PC-9 (cell line): ENCODE data around the gene ZNF134. TPM values are rescaled to one million over a fixed set of nuclear protein-coding genes. Genes with fewer than 3 reads are reported as not detected.

Experiments
- Bru-seq: library from RNA; stranded (reverse); fragments of 400-500 nt; gene quantifications from one replicate; lab custom pipeline; 2021; lab: Mats Ljungman, UMichigan
- BruChase-seq, 2 experiments: library from RNA; stranded (reverse); fragments of 400-500 nt; gene quantifications; one replicate each; lab custom pipeline; 2021; lab: Mats Ljungman, UMichigan
- BruUV-seq: library from RNA; stranded (reverse); fragments of 400-500 nt; replicated peaks from 2 replicates; lab custom pipeline; 2021; lab: Mats Ljungman, UMichigan
- CTCF ChIA-PET: fragments of 300-600 bp; sonication (Branson Sonifier 250); formaldehyde crosslinking; loops from one replicate; lab custom pipeline; 2022; ENCODE audit warnings: antibody characterized with exemption; lab: Charles Lee
- POLR2A ChIA-PET: fragments of 300-600 bp; sonication (Branson Sonifier 250); formaldehyde crosslinking; loops from one replicate; lab custom pipeline; 2022; ENCODE audit warnings: antibody characterized with exemption; ENCODE audit not compliant: unreplicated experiment; lab: Charles Lee
- DNase-seq, 2 experiments: peaks; one replicate each; pipeline versions ENCODE4 v3.0.0 to v3.0.0-alpha.2; 2015 to 2022; ENCODE audit warnings: mixed read lengths in 1 of 2
- H2AFZ ChIP-seq: fragments of 200-600 bp; sonication (generic); 2 replicates; pipeline ENCODE4 v1.8.1; 2017; ENCODE audit warnings: antibody characterized with exemption
- H3F3A ChIP-seq: fragments of 200-600 bp; sonication (generic); 2 replicates; pipeline ENCODE4 v1.8.1; 2017; ENCODE audit warnings: antibody characterized with exemption, mild to moderate bottlenecking, low read depth; ENCODE audit not compliant: insufficient read depth
- H3K27ac ChIP-seq: fragments of 200-600 bp; sonication (generic); 2 replicates; pipeline ENCODE4 v1.6.1; 2016; ENCODE audit warnings: mixed run types
- H3K27me3 ChIP-seq: fragments of 200-600 bp; sonication (generic); 2 replicates; pipeline ENCODE4 v1.6.1; 2016; ENCODE audit warnings: low read depth, mixed run types; ENCODE audit not compliant: insufficient read depth
- H3K36me3 ChIP-seq: fragments of 200-600 bp; sonication (generic); 2 replicates; pipeline ENCODE4 v1.6.1; 2016; ENCODE audit warnings: low read depth, mixed run types
- H3K4me1 ChIP-seq: fragments of 200-600 bp; sonication (generic); replicated peaks from 2 replicates; pipeline ENCODE4 v1.6.1; 2016; ENCODE audit warnings: mixed run types; ENCODE audit not compliant: insufficient read depth
- H3K4me2 ChIP-seq: fragments of 200-600 bp; sonication (generic); 2 replicates; pipeline ENCODE4 v1.6.1; 2017; ENCODE audit warnings: mixed run types
- H3K4me3 ChIP-seq: fragments of 200-600 bp; sonication (generic); 2 replicates; pipeline ENCODE4 v1.6.1; 2016; ENCODE audit warnings: mixed run types
- H3K79me2 ChIP-seq: fragments of 200-600 bp; sonication (generic); 2 replicates; pipeline ENCODE4 v1.6.1; 2017; ENCODE audit warnings: low read depth, mixed run types
- H3K9me2 ChIP-seq: fragments of 200-600 bp; sonication (generic); 2 replicates; pipeline ENCODE4 v1.8.1; 2017; ENCODE audit warnings: mild to moderate bottlenecking; ENCODE audit not compliant: insufficient read depth
- H3K9me3 ChIP-seq: fragments of 200-600 bp; sonication (generic); 2 replicates; pipeline ENCODE4 v1.8.1; 2016; ENCODE audit warnings: low read depth; ENCODE audit not compliant: insufficient read depth
- H4K20me1 ChIP-seq: fragments of 200-600 bp; sonication (generic); 2 replicates; pipeline ENCODE4 v1.8.1; 2017; ENCODE audit not compliant: insufficient read depth
- EZH2 ChIP-seq: fragments of 200-600 bp; sonication (generic); IDR thresholded peaks from 2 replicates; pipeline ENCODE4 v1.8.0; 2017; ENCODE audit warnings: antibody characterized with exemption, low read depth
- intact Hi-C: fragments of 100-400 bp; cut with micrococcal nuclease; formaldehyde crosslinking; loops from one replicate; pipeline ENCODE4 v1.10.0; 2022; ENCODE audit not compliant: unreplicated experiment
- long read RNA-seq: library from polyadenylated mRNA; stranded (forward); transcript quantifications from one replicate; pipeline ENCODE4 v2.0.0, GENCODE V29; 2022
- total RNA-seq: library from RNA; stranded (reverse); gene quantifications from 2 replicates; pipeline ENCODE4 v1.2.3, GENCODE V29; 2021
- TF ChIP-seq, protein P1 (sequence below): fragments of 200-600 bp; sonication (generic); conservative IDR thresholded peaks from 2 replicates; pipeline ENCODE4 v1.6.1; 2017; ENCODE audit warnings: mixed run types, antibody characterized with exemption, mild to moderate bottlenecking, moderate library complexity

The ZNF134 gene
- 16.5 and 19.1 TPM in 2 replicates for total RNA-seq
- Bru-seq, nascent RNA, result percentile 83 among the genes with signal in this experiment
- BruChase-seq, experiment 1, labeled RNA remaining after a 2-hour chase, result percentile 89 among the genes with signal in this experiment
- BruChase-seq, experiment 2, labeled RNA remaining after a 6-hour chase, result percentile 62 among the genes with signal in this experiment
- long read RNA-seq, full-length matches to known transcripts, result 21 of 23 reads
- long read RNA-seq, partial matches to known transcripts, result 0 of 23 reads
- long read RNA-seq, other reads (novel, unspliced or antisense), result 2 of 23 reads

DNA sequence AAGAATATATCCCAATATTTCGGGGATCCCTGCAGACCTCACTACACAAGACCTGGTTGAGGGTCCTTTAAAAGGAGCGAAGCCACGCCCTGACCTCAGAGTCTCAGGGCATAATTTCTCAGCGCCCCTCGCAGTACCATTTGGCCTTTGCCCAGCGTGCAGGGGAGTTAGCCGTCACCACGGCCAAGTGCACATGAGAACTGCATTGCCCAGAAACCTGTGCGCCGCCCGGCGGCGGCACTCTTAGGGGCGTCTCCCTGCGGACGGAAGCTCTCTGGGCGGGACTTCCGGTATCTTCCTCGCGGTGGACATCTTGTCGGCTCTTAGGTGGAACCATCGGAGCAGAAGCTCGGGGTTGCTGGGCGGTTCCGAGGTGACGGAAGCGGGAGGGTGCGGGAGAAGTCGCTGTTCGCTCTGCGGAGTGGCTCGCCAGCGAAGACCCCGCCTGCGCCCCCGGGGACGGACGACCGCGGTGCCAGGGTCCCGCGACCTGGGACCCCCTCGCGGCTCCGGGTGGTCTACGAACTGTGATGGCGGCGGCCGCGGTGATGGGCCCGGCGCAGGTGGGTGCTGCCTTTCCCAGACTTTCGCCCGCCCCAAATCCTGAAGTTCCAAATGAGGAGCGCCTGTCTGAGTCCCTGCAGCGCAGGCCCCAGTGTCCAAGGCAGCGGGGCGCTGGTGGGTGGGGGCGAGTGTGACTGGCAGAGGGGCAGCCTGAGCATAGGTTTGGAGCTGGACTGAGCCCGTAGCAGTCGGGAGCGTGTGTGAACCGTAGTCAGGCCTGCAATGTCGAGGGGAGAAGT, at the start of gene ZNF134:
Gene ZNF134, plus strand, starts transcription at position 302 of the 803 bp plus-strand sequence. CDS start 5,227 bp downstream, outside the sequence.
- H3K4me3 ChIP-seq, result peak within 1 kb of the TSS; percentile 85
- ChIA-PET POLR2A (interaction anchor here (0.6 kb wide), 1 partner anchor 67 kb away, joined by 5 read pairs; no protein-coding TSS in a partner anchor), CTCF (interaction anchor here (0.6 kb wide), 1 partner anchor 441 kb away, joined by 3 read pairs; no protein-coding TSS in a partner anchor)
- H3K4me2 ChIP-seq, result peak within 1 kb of the TSS; percentile 77
- peak; percentile 89 for DNase-seq
- no peaks in the 10 kb centered on the region for H3K27me3 ChIP-seq
- no peaks in the 10 kb centered on the region for H4K20me1 ChIP-seq
- no peaks in the 10 kb centered on the region for H3K9me2 ChIP-seq
- TF ChIP-seq, protein P1, sequence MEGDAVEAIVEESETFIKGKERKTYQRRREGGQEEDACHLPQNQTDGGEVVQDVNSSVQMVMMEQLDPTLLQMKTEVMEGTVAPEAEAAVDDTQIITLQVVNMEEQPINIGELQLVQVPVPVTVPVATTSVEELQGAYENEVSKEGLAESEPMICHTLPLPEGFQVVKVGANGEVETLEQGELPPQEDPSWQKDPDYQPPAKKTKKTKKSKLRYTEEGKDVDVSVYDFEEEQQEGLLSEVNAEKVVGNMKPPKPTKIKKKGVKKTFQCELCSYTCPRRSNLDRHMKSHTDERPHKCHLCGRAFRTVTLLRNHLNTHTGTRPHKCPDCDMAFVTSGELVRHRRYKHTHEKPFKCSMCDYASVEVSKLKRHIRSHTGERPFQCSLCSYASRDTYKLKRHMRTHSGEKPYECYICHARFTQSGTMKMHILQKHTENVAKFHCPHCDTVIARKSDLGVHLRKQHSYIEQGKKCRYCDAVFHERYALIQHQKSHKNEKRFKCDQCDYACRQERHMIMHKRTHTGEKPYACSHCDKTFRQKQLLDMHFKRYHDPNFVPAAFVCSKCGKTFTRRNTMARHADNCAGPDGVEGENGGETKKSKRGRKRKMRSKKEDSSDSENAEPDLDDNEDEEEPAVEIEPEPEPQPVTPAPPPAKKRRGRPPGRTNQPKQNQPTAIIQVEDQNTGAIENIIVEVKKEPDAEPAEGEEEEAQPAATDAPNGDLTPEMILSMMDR, result peak; percentile 56; the same call in 1 of the 2 replicates
- TF ChIP-seq EZH2, result no peak
- H3F3A ChIP-seq, result no peaks in the 10 kb centered on the region
- peak within 1 kb of the TSS; percentile 97 for H2AFZ ChIP-seq
- intact Hi-C loops, result loop anchor here (1.0 kb wide), 2 partner anchors 19 to 68 kb away; partner anchors contain the start of gene ZNF211
- TSS peak; percentile 45 for BruUV-seq
- H3K9me3 ChIP-seq, result peaks cover 42% of the 10 kb centered on the region
- no peaks in the 10 kb centered on the region for H3K4me1 ChIP-seq
- H3K79me2 ChIP-seq, result peaks cover 38% of the 10 kb centered on the region
- no peak within 1 kb of the TSS for H3K27ac ChIP-seq
- H3K36me3 ChIP-seq, result peaks cover 48% of the 10 kb centered on the region

DNA sequence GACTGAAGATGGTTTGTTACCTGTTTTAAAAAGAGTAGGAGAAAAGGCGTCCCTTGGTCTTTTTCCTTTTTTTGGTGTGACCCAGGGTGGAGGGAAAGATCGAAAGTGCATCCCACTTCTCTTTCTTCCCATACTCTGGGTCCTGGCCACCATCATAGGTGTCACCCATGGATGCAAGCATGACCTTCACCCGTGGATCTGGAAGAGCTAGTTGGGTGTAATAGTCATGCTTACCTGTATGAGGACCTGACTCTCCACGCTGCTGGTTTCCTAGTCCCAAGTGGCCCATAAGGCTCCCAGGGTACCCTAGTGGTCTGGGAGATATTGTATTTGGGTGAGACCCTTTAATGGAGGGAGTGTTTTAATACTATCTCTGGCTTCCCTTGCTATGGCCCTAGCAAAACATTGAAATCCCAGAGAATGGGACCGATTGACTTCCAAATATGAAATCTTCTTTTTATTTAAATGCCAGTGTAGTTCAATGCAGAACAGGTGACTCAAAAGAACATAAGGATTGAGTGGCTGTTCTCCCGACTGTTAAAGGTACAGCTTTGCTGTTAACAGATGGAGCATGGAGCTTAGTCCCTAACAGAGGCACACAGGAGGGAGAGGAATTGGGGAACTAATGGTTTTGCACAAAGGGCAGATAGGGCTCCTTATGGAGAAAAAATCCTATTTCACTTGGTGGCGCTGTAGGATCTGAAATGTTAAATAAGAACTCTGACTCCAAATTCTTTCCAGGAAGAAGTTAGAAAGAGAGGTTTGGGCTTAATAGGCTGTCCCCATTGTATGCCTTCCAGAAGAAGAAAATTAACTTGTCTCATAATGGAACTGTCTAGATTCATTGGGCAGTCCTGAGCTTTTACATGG, 47.4 kb upstream of the ZNF134 start:
- no TSS peak for BruUV-seq
- POLR2A ChIA-PET, result no interaction called here

More for the DNA sequence above, 47.4 kb upstream of the ZNF134 start:
- CTCF ChIA-PET, result no interaction called here
- Histone ChIP-seq H3K36me3 (no peaks in the 10 kb centered on the region), H3K4me2 (no peak overlapping the region), H3K27me3 (no peaks in the 10 kb centered on the region; the same call in 1 of the 2 replicates), H3K9me2 (no peaks in the 10 kb centered on the region), H2AFZ (no peak overlapping the region), H3K4me3 (no peak overlapping the region), H3K9me3 (peaks cover 74% of the 10 kb centered on the region), H4K20me1 (no peaks in the 10 kb centered on the region), H3K4me1 (no peaks in the 10 kb centered on the region), H3K27ac (no peak overlapping the region), H3K79me2 (no peaks in the 10 kb centered on the region), H3F3A (no peaks in the 10 kb centered on the region)
- TF ChIP-seq, protein P1, result no peak
- intact Hi-C loops, result no loop called here
- no peak for DNase-seq
